Panc1 (cell line): Measurements from ENCODE around the gene THRB. TPM values are rescaled to one million over a fixed set of nuclear protein-coding genes. Genes with fewer than 3 reads are reported as not detected.
A peak's percentile ranks its signal among the peaks of the same experiment; 100 is the strongest.

Experiments used
- ATAC-seq: fragments of 200-7000 bp; cut with Tn5 transposase; 2 replicates; pipeline ENCODE4 v1.9.1; 2020; ENCODE audit warnings: mild to moderate bottlenecking, moderate library complexity
- BruUV-seq: library from RNA; stranded (reverse); fragments of 400-500 nt; replicated peaks from 2 replicates; lab custom pipeline; 2021; lab: Mats Ljungman, UMichigan
- CTCF ChIA-PET: fragments of 300-600 bp; sonication (Branson Sonifier 250); formaldehyde crosslinking; loops from one replicate; lab custom pipeline; 2022; ENCODE audit warnings: antibody characterized with exemption; lab: Charles Lee
- POLR2A ChIA-PET: fragments of 300-600 bp; sonication (Branson Sonifier 250); formaldehyde crosslinking; loops from one replicate; lab custom pipeline; 2022; ENCODE audit warnings: antibody characterized with exemption; lab: Charles Lee
- DNase-seq: peaks from one replicate; pipeline ENCODE4 v3.0.0-alpha.2; 2010; ENCODE audit warnings: low read depth, low spot score
- H3K27ac ChIP-seq: 2 replicates; pipeline ENCODE4 v1.5.1; 2011; ENCODE audit warnings: mild to moderate bottlenecking, low read length, inconsistent platforms
- H3K27me3 ChIP-seq: fragments of 200-500 bp; sonication (Bioruptor generic); 2 replicates; pipeline ENCODE4 v1.6.0; 2014; ENCODE audit warnings: low read length, inconsistent platforms; ENCODE audit not compliant: control insufficient read depth, insufficient read depth
- H3K36me3 ChIP-seq: fragments of 200-500 bp; sonication (Bioruptor generic); 2 replicates; pipeline ENCODE4 v1.5.1; 2014; ENCODE audit warnings: inconsistent platforms, mild to moderate bottlenecking, low read length, moderate library complexity; ENCODE audit not compliant: control insufficient read depth, insufficient read depth
- H3K4me1 ChIP-seq: 2 replicates; pipeline ENCODE4 v1.5.1; 2011; ENCODE audit warnings: inconsistent platforms, mild to moderate bottlenecking, low read length, moderate library complexity; ENCODE audit not compliant: control insufficient read depth, insufficient read depth
- H3K4me3 ChIP-seq, 2 experiments: 2 replicates each; pipeline ENCODE4 v1.5.1; 2011 to 2012; ENCODE audit warnings: low read depth in 2 of 2, low read length in 2 of 2, mild to moderate bottlenecking in 2 of 2, inconsistent platforms in 1 of 2, moderate library complexity in 1 of 2
- H3K9me3 ChIP-seq: fragments of 200-500 bp; sonication (Bioruptor generic); 2 replicates; pipeline ENCODE4 v1.5.1; 2014; ENCODE audit warnings: low read depth, mild to moderate bottlenecking, inconsistent platforms, low read length, moderate library complexity; ENCODE audit not compliant: control insufficient read depth, insufficient read depth
- POLR2AphosphoS5 ChIP-seq: IDR thresholded peaks from 2 replicates; pipeline ENCODE4 v1.6.1; 2012; ENCODE audit warnings: mild to moderate bottlenecking, low read depth, low read length, moderate library complexity
- SIN3A ChIP-seq: IDR thresholded peaks from 2 replicates; pipeline ENCODE4 v1.6.1; 2012; ENCODE audit warnings: low read depth, mild to moderate bottlenecking, low read length, moderate library complexity, borderline replicate concordance; ENCODE audit not compliant: insufficient read depth
- TCF7L2 ChIP-seq: IDR thresholded peaks from 2 replicates; pipeline ENCODE4 v1.6.1; 2011; ENCODE audit warnings: mild to moderate bottlenecking, low read depth, low read length, inconsistent platforms
- in situ Hi-C: cut with HindIII; loops from 2 replicates; pipeline ENCODE4 v1.10.0; 2016; ENCODE audit warnings: low sequenced_read_pairs, low pct_unique_long_range_greater_than_20kb
- intact Hi-C: fragments of 100-400 bp; cut with micrococcal nuclease; formaldehyde crosslinking; loops from one replicate; pipeline ENCODE4 v1.10.0; 2022; ENCODE audit not compliant: unreplicated experiment
- total RNA-seq: library from RNA; stranded (reverse); gene quantifications from one replicate; pipeline ENCODE4 v1.2.1, GENCODE V29; 2021; ENCODE audit not compliant: unreplicated experiment
- TF ChIP-seq, protein P1 (sequence below): fragments of 450-650 bp; IDR thresholded peaks from 2 replicates; pipeline ENCODE4 v1.5.1; 2017; ENCODE audit warnings: mild to moderate bottlenecking
- TF ChIP-seq, protein P2 (sequence below), 2 experiments: IDR thresholded peaks; 2 replicates each; pipeline ENCODE4 v1.6.1; 2011 to 2012; ENCODE audit warnings: low read depth in 2 of 2, control low read depth in 1 of 2, low read length in 1 of 2, mild to moderate bottlenecking in 1 of 2, moderate library complexity in 1 of 2; ENCODE audit not compliant: insufficient read depth in 1 of 2

THRB gene
- total RNA-seq, 1 experiment from 2014 or later = 3.9 TPM

DNA sequence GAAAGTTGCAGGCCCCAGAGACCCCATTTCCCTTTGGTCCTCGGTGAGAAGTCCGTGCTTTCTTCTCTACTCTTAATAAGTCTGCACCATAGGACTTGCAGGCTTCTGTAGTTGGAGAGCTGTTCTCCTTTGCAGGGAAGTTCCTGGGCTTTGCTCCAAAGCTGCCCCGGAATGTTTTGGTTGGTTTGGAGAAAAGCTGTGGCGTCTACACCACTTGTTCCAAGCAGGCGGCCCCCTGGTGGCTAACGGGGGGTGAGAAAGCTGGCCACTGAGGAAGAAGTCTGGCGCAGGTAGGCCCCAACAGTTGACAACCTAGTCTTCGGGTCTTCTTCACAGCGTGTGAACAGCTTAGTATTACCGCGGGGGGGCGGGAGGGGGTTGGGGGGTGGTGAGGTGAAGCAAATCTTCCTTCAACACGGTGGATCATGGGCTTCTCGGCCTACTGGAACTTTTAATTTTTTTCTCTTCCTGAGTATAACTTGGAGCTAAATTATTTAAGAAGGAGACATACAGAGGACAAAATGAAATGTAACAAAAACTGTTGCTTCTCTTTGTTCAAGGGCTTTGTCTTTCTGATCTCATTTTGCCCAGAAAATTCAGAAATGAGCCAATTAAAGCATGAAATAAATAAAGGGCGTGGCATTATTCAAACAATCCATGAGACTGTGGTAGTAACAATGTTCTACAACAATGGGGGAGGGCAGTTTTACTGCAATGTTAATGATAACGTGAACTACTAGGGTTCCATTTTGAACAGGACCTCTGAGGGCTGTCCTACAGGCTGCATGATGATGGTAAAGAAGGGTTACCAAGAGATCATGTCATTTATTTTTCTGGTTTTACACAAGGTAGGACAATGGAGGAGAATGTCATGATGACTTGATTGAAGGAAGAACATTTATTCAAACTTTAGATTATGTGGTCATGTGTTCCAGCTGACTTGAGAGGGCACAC, 2.2 kb upstream of the THRB start:
- in situ Hi-C loops (no loop called here), intact Hi-C loops (loop anchor here (5.0 kb wide), 1 partner anchor 235 kb away; no protein-coding TSS in a partner anchor)
- BruUV-seq = no TSS peak
- TF ChIP-seq TCF7L2 = no peak
- TF ChIP-seq, protein P1, sequence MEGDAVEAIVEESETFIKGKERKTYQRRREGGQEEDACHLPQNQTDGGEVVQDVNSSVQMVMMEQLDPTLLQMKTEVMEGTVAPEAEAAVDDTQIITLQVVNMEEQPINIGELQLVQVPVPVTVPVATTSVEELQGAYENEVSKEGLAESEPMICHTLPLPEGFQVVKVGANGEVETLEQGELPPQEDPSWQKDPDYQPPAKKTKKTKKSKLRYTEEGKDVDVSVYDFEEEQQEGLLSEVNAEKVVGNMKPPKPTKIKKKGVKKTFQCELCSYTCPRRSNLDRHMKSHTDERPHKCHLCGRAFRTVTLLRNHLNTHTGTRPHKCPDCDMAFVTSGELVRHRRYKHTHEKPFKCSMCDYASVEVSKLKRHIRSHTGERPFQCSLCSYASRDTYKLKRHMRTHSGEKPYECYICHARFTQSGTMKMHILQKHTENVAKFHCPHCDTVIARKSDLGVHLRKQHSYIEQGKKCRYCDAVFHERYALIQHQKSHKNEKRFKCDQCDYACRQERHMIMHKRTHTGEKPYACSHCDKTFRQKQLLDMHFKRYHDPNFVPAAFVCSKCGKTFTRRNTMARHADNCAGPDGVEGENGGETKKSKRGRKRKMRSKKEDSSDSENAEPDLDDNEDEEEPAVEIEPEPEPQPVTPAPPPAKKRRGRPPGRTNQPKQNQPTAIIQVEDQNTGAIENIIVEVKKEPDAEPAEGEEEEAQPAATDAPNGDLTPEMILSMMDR = peak; percentile 73
- TF ChIP-seq POLR2AphosphoS5 = no peak
- TF ChIP-seq SIN3A = no peak
- TF ChIP-seq, protein P2, sequence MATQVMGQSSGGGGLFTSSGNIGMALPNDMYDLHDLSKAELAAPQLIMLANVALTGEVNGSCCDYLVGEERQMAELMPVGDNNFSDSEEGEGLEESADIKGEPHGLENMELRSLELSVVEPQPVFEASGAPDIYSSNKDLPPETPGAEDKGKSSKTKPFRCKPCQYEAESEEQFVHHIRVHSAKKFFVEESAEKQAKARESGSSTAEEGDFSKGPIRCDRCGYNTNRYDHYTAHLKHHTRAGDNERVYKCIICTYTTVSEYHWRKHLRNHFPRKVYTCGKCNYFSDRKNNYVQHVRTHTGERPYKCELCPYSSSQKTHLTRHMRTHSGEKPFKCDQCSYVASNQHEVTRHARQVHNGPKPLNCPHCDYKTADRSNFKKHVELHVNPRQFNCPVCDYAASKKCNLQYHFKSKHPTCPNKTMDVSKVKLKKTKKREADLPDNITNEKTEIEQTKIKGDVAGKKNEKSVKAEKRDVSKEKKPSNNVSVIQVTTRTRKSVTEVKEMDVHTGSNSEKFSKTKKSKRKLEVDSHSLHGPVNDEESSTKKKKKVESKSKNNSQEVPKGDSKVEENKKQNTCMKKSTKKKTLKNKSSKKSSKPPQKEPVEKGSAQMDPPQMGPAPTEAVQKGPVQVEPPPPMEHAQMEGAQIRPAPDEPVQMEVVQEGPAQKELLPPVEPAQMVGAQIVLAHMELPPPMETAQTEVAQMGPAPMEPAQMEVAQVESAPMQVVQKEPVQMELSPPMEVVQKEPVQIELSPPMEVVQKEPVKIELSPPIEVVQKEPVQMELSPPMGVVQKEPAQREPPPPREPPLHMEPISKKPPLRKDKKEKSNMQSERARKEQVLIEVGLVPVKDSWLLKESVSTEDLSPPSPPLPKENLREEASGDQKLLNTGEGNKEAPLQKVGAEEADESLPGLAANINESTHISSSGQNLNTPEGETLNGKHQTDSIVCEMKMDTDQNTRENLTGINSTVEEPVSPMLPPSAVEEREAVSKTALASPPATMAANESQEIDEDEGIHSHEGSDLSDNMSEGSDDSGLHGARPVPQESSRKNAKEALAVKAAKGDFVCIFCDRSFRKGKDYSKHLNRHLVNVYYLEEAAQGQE (IDR thresholded peaks at IDR 0.05; ENCODE audit: insufficient read depth in 1 of 2, low read depth in 2 of 2, low read length in 1 of 2) = no peak
- ChIA-PET CTCF (interaction anchor here (1.1 to 1.2 kb wide), 2 partner anchors 28 to 132 kb away, joined by 4 to 5 read pairs; no protein-coding TSS in a partner anchor), POLR2A (no interaction called here)
- H3K4me1 ChIP-seq = no peaks in the 10 kb centered on the region; the same call in none of the 2 replicates
- no peak for DNase-seq
- ATAC-seq = 0 out of 2 replicates have a peak, but pooled peaks have one; percentile 23
- H3K36me3 ChIP-seq = no peaks in the 10 kb centered on the region
- H3K27ac ChIP-seq = no peak overlapping the region
- H3K9me3 ChIP-seq = no peaks in the 10 kb centered on the region
- no peaks in the 10 kb centered on the region for H3K27me3 ChIP-seq
- H3K4me3 ChIP-seq = no peak overlapping the region

DNA sequence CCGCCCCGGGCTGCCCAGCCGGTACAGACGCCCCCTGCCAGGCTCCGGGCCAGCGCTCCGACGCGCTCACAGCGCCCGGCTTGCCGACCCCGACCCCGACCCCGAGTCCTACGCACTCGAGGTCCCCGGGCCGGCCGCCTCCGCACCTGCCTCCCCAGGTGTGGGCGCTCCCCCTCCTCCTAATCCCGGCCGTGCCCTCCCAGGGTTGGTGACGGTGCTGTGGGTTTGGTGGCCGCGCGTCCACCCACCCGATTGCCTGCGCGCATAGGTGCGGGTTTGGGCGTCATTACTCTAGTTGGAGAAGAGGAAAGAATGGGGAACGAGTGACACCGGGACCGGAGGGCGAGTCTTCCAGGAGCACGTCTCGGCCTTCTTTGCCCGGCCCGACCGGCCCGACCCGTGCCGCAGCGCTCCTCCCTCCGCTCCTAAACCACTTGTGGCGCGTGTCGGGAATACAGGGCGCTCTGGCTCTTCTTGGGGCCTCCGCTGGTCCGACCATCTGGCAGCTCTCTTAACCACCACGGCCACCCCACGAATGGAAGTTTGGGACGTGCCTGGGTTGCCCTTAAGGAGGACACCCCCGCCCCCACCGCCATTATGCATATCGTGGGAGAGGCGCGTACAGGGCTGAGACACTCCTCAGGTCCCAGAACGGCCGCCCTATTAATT, 810 bp upstream of the THRB start:
- POLR2A ChIA-PET = no interaction called here
- H3K4me3 ChIP-seq = peak overlapping the region; percentile 53 to 78
- TF ChIP-seq TCF7L2 = no peak
- TF ChIP-seq, protein P1 = peak; percentile 26; the same call in 1 of the 2 replicates
- BruUV-seq = no TSS peak
- no peak overlapping the region for H3K27ac ChIP-seq
- DNase-seq (no peak), ATAC-seq (peak; percentile 66)
- in situ Hi-C loops (no loop called here), intact Hi-C loops (loop anchor here (5.0 kb wide), 1 partner anchor 233 kb away; no protein-coding TSS in a partner anchor)
- CTCF ChIA-PET = no interaction called here
- H3K4me1 ChIP-seq = no peaks in the 10 kb centered on the region; the same call in none of the 2 replicates
- no peaks in the 10 kb centered on the region for H3K36me3 ChIP-seq
- H3K27me3 ChIP-seq = no peaks in the 10 kb centered on the region
- no peaks in the 10 kb centered on the region for H3K9me3 ChIP-seq
